ENCODE measurements around the gene BTBD16. TPM values are rescaled to one million over a fixed set of nuclear protein-coding genes. Genes with fewer than 3 reads are reported as not detected.

Gene BTBD16
- total and polyA plus RNA-seq, 10 of the 15 experiments (the other 5 are each of a cell fraction or from before 2014, with no cell fraction given), result 0.11 TPM; not detected in 9

GRCh38 chr10:122241836-122242235 is 29.3 kb upstream of the BTBD16 start:
- ChIA-PET CTCF (no interaction called here), POLR2A (no interaction called here), SMC1A (ENCODE audit: uncharacterized antibody, unreplicated experiment) (no interaction called here), RAD21 (ENCODE audit: unreplicated experiment) (no interaction called here)
- ATAC-seq (no peak), DNase-seq (ENCODE audit: low read depth, low spot score) (no peak), FAIRE-seq (no peak)
- Histone ChIP-seq H4K20me1 (ENCODE audit: control insufficient read depth, insufficient read depth) (no peaks in the 10 kb centered on the region), H3K9me3 (replicated peaks; ENCODE audit: control insufficient read depth, insufficient read depth, low read length) (no peaks in the 10 kb centered on the region), H3K4me1 (ENCODE audit: control insufficient read depth, insufficient read depth, low read length) (no peaks in the 10 kb centered on the region), H3K36me3 (ENCODE audit: control insufficient read depth in 2 of 2, insufficient read depth in 2 of 2, low read length in 1 of 2) (no peaks in the 10 kb centered on the region), H3K4me3 (no peak overlapping the region), H3K9ac (ENCODE audit: control insufficient read depth, insufficient read depth, low read length) (no peak overlapping the region), H3K79me2 (ENCODE audit: control insufficient read depth, insufficient read depth, low read length) (no peaks in the 10 kb centered on the region), H3K4me2 (ENCODE audit: control insufficient read depth, insufficient read depth) (no peak overlapping the region), H3K27me3 (replicated peaks in 1 of 2; ENCODE audit: control insufficient read depth in 2 of 2, insufficient read depth in 2 of 2, low read length in 1 of 2) (no peaks in the 10 kb centered on the region), H3K27ac (ENCODE audit: control insufficient read depth, insufficient read depth) (no peak overlapping the region), H2AFZ (ENCODE audit: control insufficient read depth, low read depth, low read length) (no peak overlapping the region)
- 35% methylated on average over 8 of the region's 8 CpGs for WGBS (ENCODE audit: insufficient coverage, insufficient replicate concordance, low lambda C conversion rate, missing lambda C conversion rate)
- intact Hi-C loops (cut with micrococcal nuclease; ENCODE audit: unreplicated experiment) (no loop called here), in situ Hi-C loops (cut with MboI) (no loop called here)
- TF ChIP-seq FOXM1 (IDR thresholded peaks at IDR 0.05; ENCODE audit: low read depth, low read length), result no peak
- TF ChIP-seq POLR2A (IDR thresholded peaks at IDR 0.05; ENCODE audit: low read depth, low read length), result no peak
- TF ChIP-seq NR2C1 (IDR thresholded peaks at IDR 0.05), result no peak
- TF ChIP-seq ETV6 (conservative IDR thresholded peaks at IDR 0.05 in 1 of 2, IDR thresholded peaks at IDR 0.05 in 1 of 2; ENCODE audit: borderline replicate concordance in 1 of 2, low read depth in 1 of 2), result no peak
- TF ChIP-seq ZNF592 (IDR thresholded peaks at IDR 0.05), result no peak
- TF ChIP-seq SRF (IDR thresholded peaks at IDR 0.05; ENCODE audit: low read depth in 2 of 2, low read length in 2 of 2), result no peak
- TF ChIP-seq SMARCA5 (IDR thresholded peaks at IDR 0.05), result no peak
- no peak for TF ChIP-seq ZSCAN29 (IDR thresholded peaks at IDR 0.05)
- TF ChIP-seq KLF5 (IDR thresholded peaks at IDR 0.05; ENCODE audit: partially characterized antibody), result no peak
- TF ChIP-seq MEF2B (IDR thresholded peaks at IDR 0.05; ENCODE audit: partially characterized antibody, poor library complexity, severe bottlenecking), result no peak
- TF ChIP-seq YY1 (IDR thresholded peaks at IDR 0.05; ENCODE audit: low read depth, low read length), result no peak
- no peak for TF ChIP-seq EGR1 (IDR thresholded peaks at IDR 0.05; ENCODE audit: borderline replicate concordance in 1 of 2, low read depth in 2 of 2, low read length in 2 of 2)
- TF ChIP-seq SKIL (IDR thresholded peaks at IDR 0.05; ENCODE audit: low read depth, poor library complexity, severe bottlenecking), result no peak
- TF ChIP-seq TCF3 (IDR thresholded peaks at IDR 0.05; ENCODE audit: borderline replicate concordance, insufficient read depth, low read depth, low read length), result no peak
- TF ChIP-seq ZBTB11 (CRISPR knock-in tag; IDR thresholded peaks at IDR 0.05), result no peak
- TF ChIP-seq POLR2AphosphoS5 (IDR thresholded peaks at IDR 0.05; ENCODE audit: low read length), result no peak
- TF ChIP-seq HDAC2 (IDR thresholded peaks at IDR 0.05), result no peak
- BruUV-seq (replicated peaks), result no TSS peak
